ENCODE data around the gene MINK1.

MINK1 gene

DNA sequence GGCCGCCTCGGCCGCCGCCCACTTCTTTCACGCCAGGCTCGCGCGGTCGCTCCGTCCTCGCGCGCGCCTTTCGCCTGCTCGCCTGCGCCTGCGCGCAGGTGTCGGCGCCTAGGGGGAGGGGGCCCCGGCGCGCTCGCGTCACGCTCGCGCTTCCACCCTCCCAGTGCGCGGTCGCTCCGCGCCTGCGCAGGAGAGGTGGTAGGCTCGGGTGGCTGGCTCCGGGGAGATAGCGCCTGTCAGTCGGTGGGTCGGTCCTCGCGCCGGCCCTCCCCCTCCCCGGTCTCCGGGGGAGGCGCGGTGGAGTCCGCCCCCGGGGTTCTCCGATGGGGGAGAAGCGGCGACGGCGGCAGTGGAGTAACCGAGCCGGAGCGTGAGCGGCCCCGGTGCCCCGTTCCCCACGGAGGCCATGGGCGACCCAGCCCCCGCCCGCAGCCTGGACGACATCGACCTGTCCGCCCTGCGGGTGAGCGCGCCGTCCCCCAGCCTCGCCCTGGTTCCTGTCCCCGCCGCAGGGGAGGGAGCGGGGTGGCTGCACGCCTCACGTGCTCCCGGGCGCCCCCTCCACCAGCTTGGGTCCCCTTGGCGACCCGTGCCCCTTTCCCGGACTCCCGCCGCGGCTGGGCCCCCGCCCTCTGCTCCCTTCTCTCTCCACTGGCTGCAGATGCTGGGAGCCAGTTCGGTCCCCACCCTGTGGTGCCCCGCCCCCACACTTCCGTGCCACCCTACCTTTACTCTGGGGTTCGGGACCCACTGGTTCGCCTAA lies at the start of gene MINK1:
MINK1 (plus strand) TSS at position 163 of the 763 bp plus-strand sequence; CDS start at position 407, 244 bp downstream.
- DNase-seq (ENCODE audit: low read depth, low spot score): peak; percentile 69

DNA sequence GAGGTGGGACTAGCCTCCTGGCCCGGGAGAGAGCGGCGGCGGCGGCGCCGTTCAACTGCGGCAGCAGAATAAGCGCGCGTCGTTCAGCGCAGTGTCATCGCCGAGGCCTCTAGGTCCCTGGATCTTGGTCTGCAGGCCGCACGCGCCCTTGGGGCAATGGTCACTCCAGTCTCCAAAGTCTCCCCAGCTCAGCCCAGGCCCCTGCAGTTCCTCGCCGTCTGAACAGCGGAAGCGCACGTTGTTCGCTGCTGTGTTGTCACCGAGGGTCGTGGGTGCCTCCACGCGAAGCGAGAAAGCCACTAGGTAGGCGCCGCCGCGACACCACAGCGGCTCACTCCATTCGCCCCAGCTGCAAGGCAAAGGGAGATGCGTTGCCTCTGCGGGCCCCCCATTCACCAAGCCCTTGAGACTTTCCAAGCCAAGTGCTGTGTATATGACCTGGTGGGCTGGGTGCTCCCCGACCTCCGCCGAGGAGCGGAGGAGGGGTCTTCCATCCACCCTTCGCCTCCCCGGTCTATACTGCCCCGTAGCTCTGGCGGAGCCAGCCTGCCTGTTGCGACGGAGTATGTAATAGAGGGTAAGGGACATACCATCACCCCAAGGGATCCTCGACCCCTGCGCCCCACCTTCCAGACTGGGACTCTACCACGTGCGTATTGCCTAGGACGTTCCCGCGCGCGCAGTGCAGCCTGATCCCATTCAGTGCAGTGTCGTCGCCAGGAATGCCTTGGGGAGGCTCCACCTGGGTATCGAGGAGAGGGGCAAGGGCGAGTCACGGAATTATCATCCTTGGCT lies 47.6 kb upstream of the MINK1 start:
- no peak for DNase-seq (ENCODE audit: low read depth, low spot score)

DNA sequence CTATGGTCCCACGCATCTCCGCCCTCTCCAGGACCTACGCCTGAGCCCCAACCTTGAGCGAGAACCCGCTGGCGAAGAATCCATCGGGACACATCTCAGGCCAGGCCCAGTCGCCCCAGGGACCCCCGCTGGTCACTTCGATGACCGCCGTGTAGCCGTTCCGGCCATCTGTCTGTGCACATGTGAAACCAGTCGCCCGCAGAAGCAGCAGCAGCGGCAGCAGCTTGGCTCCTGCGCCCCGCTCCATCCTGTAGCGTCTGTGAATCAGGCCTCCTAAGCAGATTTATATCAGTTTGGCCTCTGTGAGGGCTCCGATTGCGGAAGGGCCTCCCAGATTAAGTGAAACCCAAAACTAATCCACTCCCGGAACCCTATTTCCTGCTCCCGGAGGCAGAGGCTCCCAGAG lies 47.0 kb upstream of the MINK1 start, which contains the start of gene VMO1:
VMO1 (minus strand) TSS at position 259 of the 406 bp plus-strand sequence; CDS start at position 247, 12 bp downstream.
- no peak for DNase-seq (ENCODE audit: low read depth, low spot score)

DNA sequence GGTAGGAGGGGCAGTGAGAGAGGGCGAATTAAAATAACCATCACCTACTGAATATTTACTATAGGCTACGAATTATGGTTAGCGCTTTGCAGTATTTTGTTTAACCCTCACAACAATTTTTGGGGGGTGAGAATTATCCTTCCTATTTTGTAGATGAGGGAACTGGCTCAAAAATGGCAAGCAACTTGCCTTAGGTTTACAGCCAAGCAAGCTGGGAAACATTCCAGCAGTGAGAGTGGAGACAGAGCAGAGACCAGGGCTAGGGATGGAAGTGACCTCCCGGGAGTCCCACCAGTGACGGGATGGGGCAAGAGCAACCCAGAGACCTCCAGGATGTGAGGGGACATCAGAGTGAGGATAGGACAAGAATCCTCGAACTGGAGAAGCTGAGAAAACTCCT lies 46.6 kb upstream of the MINK1 start:
- DNase-seq (ENCODE audit: low read depth, low spot score): no peak

DNA sequence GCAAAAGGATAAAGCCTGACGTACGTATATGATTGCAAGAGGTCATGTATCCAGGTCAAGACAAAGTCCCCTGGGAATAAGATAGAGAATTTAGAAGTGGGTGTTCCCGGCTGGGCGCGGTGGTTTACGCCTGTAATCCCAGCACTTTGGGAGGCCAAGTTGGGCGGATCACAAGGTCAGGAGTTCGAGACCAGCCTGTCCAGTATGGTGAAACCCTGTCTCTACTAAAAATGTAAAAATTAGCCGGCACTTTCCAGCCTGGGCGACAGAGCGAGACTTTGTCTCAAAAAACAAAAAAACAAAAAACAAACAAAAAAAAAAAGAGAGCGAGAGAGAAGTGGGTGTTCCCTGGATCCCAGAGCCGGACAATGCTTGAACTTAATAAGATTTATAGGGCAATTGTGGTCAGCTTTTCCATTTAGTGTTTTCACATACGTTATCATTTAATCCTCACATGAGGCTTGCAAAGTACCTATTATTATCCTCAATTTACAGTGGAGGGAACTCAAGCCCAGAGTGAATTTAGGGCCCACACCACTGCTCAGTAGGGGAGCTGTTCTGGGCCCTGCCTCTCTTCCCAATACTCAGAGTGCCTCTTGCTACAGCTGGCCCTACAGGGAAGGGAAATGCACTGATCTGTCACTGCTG lies 44.9 kb upstream of the MINK1 start:
- no peak for DNase-seq (ENCODE audit: low read depth, low spot score)

DNA sequence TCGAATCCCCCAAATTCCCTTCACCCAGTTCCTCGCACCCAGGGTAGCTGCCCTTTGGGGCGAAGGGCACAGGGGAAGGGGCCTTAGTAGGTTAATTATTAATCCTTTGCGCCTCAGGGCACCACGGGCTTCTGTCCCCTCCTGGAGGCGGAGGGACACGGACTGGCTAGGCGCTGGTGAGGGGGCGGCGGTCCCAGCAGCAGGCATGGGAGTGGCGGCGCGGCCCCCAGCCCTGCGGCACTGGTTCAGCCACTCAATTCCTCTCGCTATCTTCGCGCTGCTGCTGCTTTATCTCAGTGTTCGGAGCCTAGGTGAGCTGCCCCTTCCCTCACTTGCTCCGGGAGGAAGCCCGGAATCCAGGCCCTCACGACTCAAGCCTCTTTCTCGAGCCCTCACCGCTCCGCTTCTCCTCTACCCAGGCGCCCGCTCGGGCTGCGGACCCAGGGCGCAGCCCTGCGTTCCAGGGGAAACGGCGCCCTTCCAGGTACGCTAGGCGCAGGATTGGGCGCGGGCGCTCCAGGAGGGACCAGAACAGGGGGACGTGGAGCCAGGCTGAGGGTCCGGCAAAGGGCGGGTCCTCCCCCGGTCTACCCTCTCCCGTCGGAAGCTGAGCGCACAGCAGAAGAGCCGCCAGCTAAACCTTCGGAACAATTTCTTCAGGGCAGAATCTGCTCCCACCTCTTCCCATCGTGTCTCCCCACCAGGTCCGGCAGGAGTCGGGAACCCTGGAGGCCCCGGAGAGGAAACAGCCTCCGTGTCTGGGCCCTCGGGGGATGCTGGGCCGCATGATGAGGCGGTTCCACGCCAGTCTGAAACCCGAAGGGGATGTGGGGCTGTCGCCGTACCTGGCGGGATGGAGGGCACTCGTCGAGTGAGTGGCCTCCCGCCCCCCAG lies 44.1 kb upstream of the MINK1 start, which contains the start of gene GLTPD2:
GLTPD2 (plus strand) TSS at position 158 of the 894 bp plus-strand sequence; CDS start at position 206, 48 bp downstream.
- DNase-seq (ENCODE audit: low read depth, low spot score): no peak

DNA sequence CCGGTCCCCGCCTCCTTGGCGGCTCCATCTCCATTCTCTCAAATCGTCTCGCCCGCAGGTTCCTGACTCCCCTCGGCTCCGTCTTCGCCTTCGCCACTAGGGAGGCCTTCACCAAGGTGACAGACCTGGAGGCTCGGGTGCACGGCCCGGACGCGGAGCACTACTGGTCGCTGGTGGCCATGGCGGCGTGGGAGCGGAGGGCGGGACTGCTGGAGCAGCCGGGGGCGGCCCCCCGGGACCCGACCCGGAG lies 43.5 kb upstream of the MINK1 start:
- DNase-seq (ENCODE audit: low read depth, low spot score): no peak

DNA sequence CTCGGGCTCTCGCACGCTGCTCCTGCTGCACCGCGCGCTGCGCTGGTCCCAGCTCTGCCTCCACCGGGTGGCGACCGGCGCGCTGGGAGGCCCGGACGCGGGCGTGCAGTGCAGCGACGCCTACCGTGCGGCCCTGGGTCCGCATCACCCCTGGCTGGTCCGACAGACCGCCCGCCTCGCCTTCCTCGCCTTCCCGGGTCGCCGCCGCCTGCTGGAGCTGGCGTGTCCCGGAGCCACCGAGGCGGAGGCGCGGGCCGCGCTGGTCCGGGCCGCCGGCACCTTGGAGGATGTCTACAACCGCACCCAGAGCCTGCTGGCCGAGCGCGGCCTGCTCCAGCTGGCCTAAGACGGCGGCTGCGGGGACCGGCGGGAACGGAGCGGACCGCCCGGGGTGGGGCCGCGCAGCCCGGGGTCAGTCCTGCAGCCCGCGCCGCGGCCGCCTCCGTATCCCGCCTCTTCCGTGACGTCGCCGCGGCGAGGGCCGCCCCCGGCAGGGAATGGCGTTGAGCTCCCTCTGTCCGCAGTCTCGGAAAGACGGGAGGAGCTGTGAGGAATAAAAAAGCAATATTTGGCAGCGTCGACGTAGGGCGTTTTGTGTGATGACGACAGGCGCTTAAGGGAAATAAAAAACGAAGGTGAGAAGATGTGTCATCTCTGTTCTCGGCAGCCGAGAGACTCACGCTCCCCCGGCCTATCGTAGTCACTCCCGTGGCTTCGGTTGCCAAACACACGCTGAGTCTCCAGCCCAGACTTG lies 43.0 kb upstream of the MINK1 start:
- DNase-seq (ENCODE audit: low read depth, low spot score): peak; percentile 55

DNA sequence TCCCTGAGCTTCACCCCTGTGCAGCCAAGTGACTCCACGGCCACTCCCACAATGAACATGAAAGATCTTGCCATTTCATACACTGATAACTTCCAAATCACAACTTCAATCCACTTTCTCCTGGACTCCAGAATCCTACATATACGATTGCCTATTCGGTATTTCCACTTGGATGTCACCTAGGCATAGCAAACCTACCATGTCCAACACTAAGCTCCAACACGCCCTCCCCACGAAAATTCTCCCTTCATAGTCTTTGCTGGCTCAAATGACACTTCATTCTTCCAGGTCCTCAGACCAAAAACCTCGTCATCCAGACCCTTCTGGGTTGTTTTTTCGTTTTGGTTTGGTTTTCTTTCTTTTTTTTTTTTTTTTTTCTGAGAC lies 42.4 kb upstream of the MINK1 start:
- DNase-seq (ENCODE audit: low read depth, low spot score): no peak

DNA sequence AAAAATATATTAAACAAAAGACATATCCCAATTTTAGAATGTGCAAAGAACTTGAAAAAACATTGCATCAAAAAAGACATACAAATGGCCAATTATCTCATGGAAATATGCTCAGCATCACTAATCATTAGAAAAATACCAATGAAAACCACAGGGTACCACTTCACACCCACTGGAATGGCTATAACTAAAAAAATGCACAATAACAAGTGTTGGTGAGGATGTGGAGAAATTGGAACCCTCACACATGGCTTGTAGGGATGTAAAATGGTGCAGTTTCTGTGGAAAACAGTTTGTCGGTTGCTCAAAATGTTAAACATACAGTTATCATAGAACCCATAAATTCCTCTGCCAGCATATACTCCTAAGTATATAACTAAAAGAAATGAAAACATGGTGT lies 38.0 kb upstream of the MINK1 start:
- no peak for DNase-seq (ENCODE audit: low read depth, low spot score)

DNA sequence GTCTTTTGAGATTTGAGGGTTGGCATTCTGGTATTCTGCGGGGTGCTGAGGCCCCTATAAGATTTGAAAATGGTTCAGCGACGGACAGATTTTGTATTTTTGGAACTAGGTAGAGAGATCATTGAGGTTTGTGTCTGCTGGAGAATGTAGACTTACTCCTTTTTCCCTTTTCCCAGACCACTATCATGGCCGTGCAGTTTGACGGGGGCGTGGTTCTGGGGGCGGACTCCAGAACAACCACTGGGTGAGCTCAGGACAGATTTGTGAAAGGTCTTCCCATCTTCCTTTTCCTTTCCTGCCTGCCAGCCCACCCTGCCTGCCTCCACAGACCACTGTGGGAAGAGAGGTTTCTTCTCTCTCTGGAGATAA lies 36.6 kb upstream of the MINK1 start:
- DNase-seq (ENCODE audit: low read depth, low spot score): no peak

DNA sequence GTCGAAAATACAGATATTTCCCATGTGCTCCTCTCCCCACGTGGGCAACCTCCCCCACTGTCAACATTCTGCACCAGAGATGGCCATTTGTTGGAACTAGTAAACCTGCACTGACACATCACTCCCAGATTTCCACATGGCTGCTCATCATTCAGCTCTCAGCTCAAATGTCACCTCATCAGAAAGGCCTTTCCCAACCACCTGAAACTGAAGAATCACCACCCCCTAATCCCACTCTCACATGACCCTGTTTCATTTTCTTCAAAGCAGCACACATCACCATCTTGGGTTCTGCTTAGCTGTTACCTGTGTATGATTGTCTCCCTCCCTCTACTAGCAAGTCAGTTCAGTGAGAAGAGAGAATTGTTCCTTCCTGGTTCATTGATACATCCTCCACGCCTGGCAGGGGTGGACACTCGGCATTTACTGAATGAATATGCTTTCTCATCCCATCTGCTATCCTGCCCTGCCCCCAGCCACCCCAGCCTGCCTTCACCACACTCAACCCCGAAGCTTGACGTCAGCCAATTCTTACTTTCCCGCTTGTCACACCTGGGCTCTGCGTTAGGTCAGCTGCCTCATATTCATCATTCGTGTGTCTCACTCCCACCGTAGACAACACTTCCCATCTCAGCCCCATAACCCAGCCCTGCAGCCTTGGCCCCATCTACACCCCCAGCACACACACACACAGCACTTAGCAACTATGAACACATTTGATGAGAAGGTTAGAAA lies 32.5 kb upstream of the MINK1 start:
- no peak for DNase-seq (ENCODE audit: low read depth, low spot score)

DNA sequence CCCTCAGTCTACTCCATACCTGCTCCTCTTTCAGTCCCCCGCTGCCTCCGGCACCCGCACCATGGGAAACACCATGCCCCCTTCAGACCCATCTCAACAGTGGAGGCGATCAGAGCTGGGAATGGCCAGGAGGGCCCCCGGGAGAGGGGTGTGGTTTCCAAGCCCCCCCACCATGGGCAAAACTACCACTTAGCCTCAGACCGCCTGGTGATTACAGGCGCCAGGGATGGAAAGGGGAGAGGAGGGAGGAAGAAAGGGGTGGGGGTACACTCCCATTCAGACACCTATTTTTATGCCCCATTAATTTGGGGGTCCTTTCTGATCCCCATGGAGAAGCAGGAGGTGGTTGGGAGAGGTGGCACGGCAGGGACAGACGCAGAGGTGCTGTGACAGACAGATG lies 30.9 kb upstream of the MINK1 start, which contains the start of gene C17orf114:
C17orf114 (minus strand) TSS at position 101 of the 400 bp plus-strand sequence.
- DNase-seq (ENCODE audit: low read depth, low spot score): no peak

DNA sequence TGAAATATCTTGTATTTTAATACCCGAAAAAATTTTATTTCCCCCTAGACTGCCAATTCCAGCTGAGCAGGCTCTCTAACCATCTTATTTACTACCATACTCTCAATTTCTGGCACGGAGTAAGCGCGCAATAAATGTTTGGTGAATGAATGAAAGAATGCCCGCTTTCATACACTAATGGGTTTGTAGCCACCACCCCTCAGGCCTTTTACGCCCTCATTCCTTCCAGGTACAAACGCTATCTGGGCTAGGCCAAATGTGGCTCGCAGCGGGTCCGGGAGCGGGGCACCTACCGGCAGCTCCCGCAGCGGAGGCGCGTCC lies 26.7 kb upstream of the MINK1 start:
- DNase-seq (ENCODE audit: low read depth, low spot score): no peak

DNA sequence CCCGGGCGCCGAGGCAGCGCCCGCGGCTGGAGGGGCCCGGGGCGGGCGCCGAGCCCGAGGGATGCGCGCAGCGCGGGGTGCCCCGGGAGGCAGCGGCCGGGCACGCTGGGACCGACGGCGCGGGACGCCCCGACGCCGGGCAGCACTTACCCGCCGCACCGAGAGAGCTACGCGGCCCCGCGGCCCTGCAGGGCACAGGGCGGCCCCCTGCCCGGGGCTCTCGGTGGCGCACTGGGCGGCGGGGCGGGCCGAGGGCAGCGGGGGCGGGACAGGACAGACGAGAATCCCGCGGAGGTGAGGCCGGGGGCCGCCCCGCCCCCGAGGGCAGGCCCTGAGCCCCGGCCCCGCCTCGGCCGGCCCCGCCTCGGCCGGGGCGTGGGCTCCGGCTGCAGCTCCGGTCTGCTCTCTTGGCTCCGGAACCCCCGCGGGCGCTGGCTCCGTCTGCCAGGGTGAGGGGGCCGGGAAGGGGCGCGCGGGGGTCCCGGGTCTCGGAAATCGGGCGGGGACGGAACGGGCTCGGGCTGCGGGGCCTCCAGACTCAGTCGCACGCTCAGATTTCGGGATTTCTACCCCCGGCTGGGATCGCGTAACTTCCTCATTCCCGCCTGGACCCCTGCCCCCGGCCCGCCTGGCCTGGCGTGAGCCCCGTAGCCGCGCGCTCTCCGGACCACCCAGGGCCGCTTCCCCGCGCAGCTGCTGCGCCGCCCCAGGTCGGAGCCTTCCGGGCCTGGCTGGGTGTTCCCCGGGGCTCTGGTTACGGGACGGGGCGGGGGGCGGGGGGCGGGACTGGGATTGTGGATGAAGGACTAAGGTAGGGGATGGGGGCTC lies 26.1 kb upstream of the MINK1 start, which contains the start of gene PLD2:
PLD2 (plus strand) TSS at position 376 of the 828 bp plus-strand sequence. CDS start 621 bp downstream, outside the sequence.
- peak; percentile 74 for DNase-seq (ENCODE audit: low read depth, low spot score)

DNA sequence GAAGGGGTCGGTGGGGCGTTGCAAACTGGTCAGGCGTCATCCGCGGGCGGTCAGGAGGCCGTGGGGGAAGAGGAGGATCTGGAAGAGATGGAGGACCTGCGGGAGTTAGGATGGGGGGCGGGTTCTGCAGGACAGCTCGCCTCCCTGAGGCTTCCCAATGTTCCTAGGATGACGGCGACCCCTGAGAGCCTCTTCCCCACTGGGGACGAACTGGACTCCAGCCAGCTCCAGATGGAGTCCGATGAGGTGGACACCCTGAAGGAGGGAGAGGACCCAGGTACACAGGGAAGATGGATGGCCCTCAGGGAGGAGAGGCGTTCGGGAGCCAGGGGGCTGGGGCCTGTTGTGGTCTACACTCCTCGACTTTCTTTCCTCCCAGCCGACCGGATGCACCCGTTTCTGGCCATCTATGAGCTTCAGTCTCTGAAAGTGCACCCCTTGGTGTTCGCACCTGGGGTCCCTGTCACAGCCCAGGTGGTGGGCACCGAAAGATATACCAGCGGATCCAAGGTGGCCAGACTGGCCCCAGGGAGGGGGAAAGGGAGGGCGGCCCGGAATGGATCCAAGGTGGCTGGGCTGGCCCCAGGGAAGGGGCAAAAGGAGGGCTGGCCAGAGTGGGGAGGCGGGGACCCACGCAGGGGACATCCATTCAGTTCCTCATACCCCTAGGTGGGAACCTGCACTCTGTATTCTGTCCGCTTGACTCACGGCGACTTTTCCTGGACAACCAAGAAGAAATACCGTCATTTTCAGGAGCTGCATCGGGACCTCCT lies 25.3 kb upstream of the MINK1 start:
- no peak for DNase-seq (ENCODE audit: low read depth, low spot score)

DNA sequence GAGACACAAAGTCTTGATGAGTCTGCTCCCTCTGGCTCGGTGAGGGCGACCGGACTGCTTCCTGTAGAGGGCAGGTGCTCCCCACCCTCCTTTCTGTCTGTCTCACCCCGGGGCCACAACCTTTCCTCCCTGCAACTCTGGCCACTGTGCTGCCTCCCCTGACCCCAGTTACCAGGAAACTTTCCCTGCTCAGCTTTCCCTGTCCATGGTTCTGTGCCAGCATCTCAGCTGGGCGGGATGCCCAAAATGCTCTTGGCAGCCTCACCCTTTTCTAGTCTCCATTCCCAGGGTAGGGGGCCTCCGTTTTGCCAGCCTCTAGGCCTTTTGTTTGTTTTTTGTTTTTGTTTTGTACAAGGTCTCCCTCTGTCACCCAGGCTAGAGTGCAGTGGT lies 24.8 kb upstream of the MINK1 start:
- DNase-seq (ENCODE audit: low read depth, low spot score): no peak

DNA sequence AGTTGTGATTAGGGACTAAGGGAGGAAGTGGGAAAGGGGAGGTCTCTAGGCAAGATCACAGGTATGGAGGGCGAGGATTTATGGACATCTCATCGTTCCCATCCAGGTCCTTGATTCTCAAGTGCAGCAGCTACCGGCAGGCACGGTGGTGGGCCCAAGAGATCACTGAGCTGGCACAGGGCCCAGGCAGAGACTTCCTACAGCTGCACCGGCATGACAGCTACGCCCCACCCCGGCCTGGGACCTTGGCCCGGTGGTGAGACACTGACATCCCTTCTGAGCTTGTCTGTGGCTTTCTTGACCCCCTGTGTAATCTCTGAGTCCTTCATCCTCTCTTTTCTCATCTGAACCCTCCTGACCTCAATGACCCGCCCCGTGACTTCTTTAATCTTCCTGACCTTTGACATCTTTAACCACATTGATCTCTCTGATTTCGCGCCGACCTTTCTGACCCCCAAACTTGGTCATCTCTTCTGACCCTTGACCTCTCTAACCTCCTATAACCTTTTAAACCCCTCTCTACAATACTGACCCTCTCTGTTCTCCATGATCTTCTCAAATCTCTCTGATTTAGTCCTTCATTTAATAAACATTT lies 22.3 kb upstream of the MINK1 start:
- DNase-seq (ENCODE audit: low read depth, low spot score): no peak

Measured in activated naive CD8-positive, alpha-beta T cell treated with anti-CD3 and anti-CD28 coated beads, Interleukin-2, amount 50 U/mL, for 16 hours (primary cell).